Stimulated activated naive CD4-positive, alpha-beta T cell treated with Interleukin-2 at 50 U/mL for 16 hours (primary cell): ENCODE data around the gene ST3GAL2.
"Not testable (repeated sequence)": the region's sequence is repeated elsewhere in the genome, so short reads cannot be mapped to it uniquely, and the experiment has no call there.

ENCODE experiments used
- DNase-seq: peaks from one replicate; lab custom pipeline; 2025; lab: John Stamatoyannopoulos, UW

The ST3GAL2 gene

GRCh38 chr16:70467113-70467512 is 28.2 kb upstream of the ST3GAL2 start:
- DNase-seq = no peak

GRCh38 chr16:70466805-70467076 is 27.8 kb upstream of the ST3GAL2 start:
- DNase-seq = no peak

- DNase-seq = no peak
Measured at GRCh38 chr16:70465999-70466804, 27.3 kb upstream of the ST3GAL2 start.

- DNase-seq = no peak
Measured at GRCh38 chr16:70463235-70463634, 24.3 kb upstream of the ST3GAL2 start.

GRCh38 chr16:70460737-70461261 is 21.9 kb upstream of the ST3GAL2 start:
- no peak for DNase-seq

- no peak for DNase-seq
Measured at GRCh38 chr16:70457446-70458166, 18.7 kb upstream of the ST3GAL2 start.

- DNase-seq = no peak
Measured at GRCh38 chr16:70455910-70456309, 17.0 kb upstream of the ST3GAL2 start.

GRCh38 chr16:70454222-70455034 is 15.5 kb upstream of the ST3GAL2 start, which contains the start of gene FCSK:
Gene FCSK, plus strand, starts transcription at chr16:70454595. Its CDS starts 8,596 bp downstream, at chr16:70463191.
- peak; percentile 62 for DNase-seq

GRCh38 chr16:70453892-70454221 is 15.0 kb upstream of the ST3GAL2 start:
- no peak for DNase-seq

- no peak for DNase-seq
Measured at GRCh38 chr16:70453117-70453891, 14.4 kb upstream of the ST3GAL2 start.

- not testable (repeated sequence) for DNase-seq
Measured at GRCh38 chr16:70451004-70451340, 12.1 kb upstream of the ST3GAL2 start.

GRCh38 chr16:70450142-70451003 is 11.5 kb upstream of the ST3GAL2 start:
- not testable (repeated sequence) for DNase-seq

GRCh38 chr16:70448075-70448474 is 9.2 kb upstream of the ST3GAL2 start:
- no peak for DNase-seq

GRCh38 chr16:70444249-70445063 is 5.6 kb upstream of the ST3GAL2 start:
- DNase-seq = no peak

GRCh38 chr16:70442344-70442743 is 3.4 kb upstream of the ST3GAL2 start:
- DNase-seq = no peak

- DNase-seq = no peak
Measured at GRCh38 chr16:70441406-70441990, 2.6 kb upstream of the ST3GAL2 start.

- no peak for DNase-seq
Measured at GRCh38 chr16:70440009-70440692, 1.3 kb upstream of the ST3GAL2 start.

GRCh38 chr16:70438585-70438968 is 323 bp downstream of the ST3GAL2 start:
- DNase-seq = no peak
